ENCODE measurements around the gene CCM2L. TPM values are rescaled to one million over a fixed set of nuclear protein-coding genes. Genes with fewer than 3 reads are reported as not detected.
A peak's percentile ranks its signal among the peaks of the same experiment; 100 is the strongest.

CCM2L gene
- total and polyA plus RNA-seq, 10 of the 15 experiments (the other 5 are each of a cell fraction or from before 2014, with no cell fraction given): not detected

DNA sequence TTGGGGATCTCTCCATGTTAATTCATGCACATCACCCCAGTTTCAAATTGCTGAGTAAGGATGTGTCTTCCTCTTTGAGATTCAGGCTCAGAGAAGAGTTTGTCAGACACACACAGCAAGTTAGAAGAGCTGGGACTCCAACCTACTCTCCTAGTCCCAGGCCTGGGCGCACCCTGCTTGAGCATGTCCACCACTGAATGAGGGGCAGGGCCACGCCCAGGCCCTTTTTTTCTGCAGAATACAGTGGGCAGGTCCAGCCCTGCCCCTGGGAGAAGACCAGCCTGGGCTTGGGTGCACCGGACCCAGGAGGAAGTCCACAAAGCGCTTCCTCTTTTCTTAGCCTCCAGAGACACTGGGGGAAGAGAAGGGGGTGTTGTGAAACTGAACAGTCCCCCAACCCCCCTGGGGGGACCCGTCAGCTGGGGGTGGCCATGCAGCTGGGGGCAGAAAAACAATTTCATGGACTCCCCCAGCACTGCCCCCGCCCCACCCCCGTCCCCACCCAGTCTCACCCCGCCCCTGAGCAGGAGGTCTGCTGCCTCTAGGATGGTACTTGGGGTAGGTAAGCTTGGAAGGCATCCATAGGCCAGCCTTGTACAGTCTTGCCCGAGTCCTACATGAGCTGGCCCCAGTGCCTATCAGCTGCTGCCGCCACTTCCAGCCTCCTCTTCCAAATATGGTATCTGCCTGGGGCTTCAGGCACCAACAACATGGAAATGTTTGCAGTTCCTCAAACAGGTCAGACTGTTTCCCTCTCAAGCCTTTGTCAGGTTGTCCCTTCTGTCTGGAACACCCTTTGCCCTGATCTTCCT lies 30.1 kb downstream of the CCM2L start (continued):
- TF ChIP-seq, protein P1, sequence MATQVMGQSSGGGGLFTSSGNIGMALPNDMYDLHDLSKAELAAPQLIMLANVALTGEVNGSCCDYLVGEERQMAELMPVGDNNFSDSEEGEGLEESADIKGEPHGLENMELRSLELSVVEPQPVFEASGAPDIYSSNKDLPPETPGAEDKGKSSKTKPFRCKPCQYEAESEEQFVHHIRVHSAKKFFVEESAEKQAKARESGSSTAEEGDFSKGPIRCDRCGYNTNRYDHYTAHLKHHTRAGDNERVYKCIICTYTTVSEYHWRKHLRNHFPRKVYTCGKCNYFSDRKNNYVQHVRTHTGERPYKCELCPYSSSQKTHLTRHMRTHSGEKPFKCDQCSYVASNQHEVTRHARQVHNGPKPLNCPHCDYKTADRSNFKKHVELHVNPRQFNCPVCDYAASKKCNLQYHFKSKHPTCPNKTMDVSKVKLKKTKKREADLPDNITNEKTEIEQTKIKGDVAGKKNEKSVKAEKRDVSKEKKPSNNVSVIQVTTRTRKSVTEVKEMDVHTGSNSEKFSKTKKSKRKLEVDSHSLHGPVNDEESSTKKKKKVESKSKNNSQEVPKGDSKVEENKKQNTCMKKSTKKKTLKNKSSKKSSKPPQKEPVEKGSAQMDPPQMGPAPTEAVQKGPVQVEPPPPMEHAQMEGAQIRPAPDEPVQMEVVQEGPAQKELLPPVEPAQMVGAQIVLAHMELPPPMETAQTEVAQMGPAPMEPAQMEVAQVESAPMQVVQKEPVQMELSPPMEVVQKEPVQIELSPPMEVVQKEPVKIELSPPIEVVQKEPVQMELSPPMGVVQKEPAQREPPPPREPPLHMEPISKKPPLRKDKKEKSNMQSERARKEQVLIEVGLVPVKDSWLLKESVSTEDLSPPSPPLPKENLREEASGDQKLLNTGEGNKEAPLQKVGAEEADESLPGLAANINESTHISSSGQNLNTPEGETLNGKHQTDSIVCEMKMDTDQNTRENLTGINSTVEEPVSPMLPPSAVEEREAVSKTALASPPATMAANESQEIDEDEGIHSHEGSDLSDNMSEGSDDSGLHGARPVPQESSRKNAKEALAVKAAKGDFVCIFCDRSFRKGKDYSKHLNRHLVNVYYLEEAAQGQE (IDR thresholded peaks at IDR 0.05; ENCODE audit: low read depth, low read length): no peak
- TF ChIP-seq SUZ12 (IDR thresholded peaks at IDR 0.05; ENCODE audit: unreplicated experiment) (no peak), NR2C1 (IDR thresholded peaks at IDR 0.05) (no peak), MTA2 (IDR thresholded peaks at IDR 0.05; ENCODE audit: low read depth) (peak; percentile 17; the same call in 1 of the 2 replicates), SPI1 (IDR thresholded peaks at IDR 0.05; ENCODE audit: borderline replicate concordance, insufficient read depth, low read depth, low read length) (peak; percentile 96), MEF2B (IDR thresholded peaks at IDR 0.05; ENCODE audit: partially characterized antibody, poor library complexity, severe bottlenecking) (peak; percentile 85), TBL1XR1 (IDR thresholded peaks at IDR 0.05; ENCODE audit: low read depth, low read length) (0 out of 2 replicates have a peak, but pooled peaks have one; percentile 30), IKZF1 (conservative IDR thresholded peaks at IDR 0.05) (peak; percentile 75), NBN (IDR thresholded peaks at IDR 0.05) (no peak), PAX5 (IDR thresholded peaks at IDR 0.05; ENCODE audit: borderline replicate concordance, low read depth, low read length) (0 out of 2 replicates have a peak, but pooled peaks have one; percentile 38), MEF2A (IDR thresholded peaks at IDR 0.05; ENCODE audit: insufficient read depth, low read depth, low read length) (no peak), TCF12 (IDR thresholded peaks at IDR 0.05; ENCODE audit: low read depth, low read length) (peak; percentile 72; the same call in 1 of the 2 replicates), EGR1 (IDR thresholded peaks at IDR 0.05; ENCODE audit: borderline replicate concordance in 1 of 2, low read depth in 2 of 2, low read length in 2 of 2) (peak in 1 of 2 experiments; percentile 63; a peak in 2 of 3 replicates), BACH1 (IDR thresholded peaks at IDR 0.05; ENCODE audit: borderline replicate concordance) (peak; percentile 14; the same call in 1 of the 2 replicates), ETV6 (conservative IDR thresholded peaks at IDR 0.05 in 1 of 2, IDR thresholded peaks at IDR 0.05 in 1 of 2; ENCODE audit: borderline replicate concordance in 1 of 2, low read depth in 1 of 2) (peak in 1 of 2 experiments; percentile 72; a peak in 2 of 4 replicates), CHD4 (IDR thresholded peaks at IDR 0.05) (no peak), FOXM1 (IDR thresholded peaks at IDR 0.05; ENCODE audit: low read depth, low read length) (no peak), EZH2 (IDR thresholded peaks at IDR 0.05; ENCODE audit: borderline replicate concordance, control insufficient read depth, low read depth, low read length) (no peak)
- TF ChIP-seq, protein P2, sequence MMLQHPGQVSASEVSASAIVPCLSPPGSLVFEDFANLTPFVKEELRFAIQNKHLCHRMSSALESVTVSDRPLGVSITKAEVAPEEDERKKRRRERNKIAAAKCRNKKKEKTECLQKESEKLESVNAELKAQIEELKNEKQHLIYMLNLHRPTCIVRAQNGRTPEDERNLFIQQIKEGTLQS (IDR thresholded peaks at IDR 0.05; ENCODE audit: borderline replicate concordance, extremely low read depth, low read depth, low read length): no peak
- TF ChIP-seq, protein P3, sequence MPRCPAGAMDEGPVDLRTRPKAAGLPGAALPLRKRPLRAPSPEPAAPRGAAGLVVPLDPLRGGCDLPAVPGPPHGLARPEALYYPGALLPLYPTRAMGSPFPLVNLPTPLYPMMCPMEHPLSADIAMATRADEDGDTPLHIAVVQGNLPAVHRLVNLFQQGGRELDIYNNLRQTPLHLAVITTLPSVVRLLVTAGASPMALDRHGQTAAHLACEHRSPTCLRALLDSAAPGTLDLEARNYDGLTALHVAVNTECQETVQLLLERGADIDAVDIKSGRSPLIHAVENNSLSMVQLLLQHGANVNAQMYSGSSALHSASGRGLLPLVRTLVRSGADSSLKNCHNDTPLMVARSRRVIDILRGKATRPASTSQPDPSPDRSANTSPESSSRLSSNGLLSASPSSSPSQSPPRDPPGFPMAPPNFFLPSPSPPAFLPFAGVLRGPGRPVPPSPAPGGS (IDR thresholded peaks at IDR 0.05; ENCODE audit: borderline replicate concordance, insufficient read depth, low read depth, low read length, poor library complexity, severe bottlenecking): peak; percentile 44
- TF ChIP-seq, protein P4, sequence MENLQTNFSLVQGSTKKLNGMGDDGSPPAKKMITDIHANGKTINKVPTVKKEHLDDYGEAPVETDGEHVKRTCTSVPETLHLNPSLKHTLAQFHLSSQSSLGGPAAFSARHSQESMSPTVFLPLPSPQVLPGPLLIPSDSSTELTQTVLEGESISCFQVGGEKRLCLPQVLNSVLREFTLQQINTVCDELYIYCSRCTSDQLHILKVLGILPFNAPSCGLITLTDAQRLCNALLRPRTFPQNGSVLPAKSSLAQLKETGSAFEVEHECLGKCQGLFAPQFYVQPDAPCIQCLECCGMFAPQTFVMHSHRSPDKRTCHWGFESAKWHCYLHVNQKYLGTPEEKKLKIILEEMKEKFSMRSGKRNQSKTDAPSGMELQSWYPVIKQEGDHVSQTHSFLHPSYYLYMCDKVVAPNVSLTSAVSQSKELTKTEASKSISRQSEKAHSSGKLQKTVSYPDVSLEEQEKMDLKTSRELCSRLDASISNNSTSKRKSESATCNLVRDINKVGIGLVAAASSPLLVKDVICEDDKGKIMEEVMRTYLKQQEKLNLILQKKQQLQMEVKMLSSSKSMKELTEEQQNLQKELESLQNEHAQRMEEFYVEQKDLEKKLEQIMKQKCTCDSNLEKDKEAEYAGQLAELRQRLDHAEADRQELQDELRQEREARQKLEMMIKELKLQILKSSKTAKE (IDR thresholded peaks at IDR 0.05; ENCODE audit: low read depth, poor library complexity, severe bottlenecking): peak; percentile 42
